ENCODE results near the gene MED26.

Gene MED26

GRCh38 chr19:16590876-16591802, 36.9 kb downstream of the MED26 start:
- DNase-seq (ENCODE audit: low spot score): no peak

GRCh38 chr19:16589917-16590316, 38.1 kb downstream of the MED26 start:
- no peak for DNase-seq (ENCODE audit: low spot score)

- no peak for DNase-seq (ENCODE audit: low spot score)
Observed at GRCh38 chr19:16588824-16589577, 39.0 kb downstream of the MED26 start.

- DNase-seq (ENCODE audit: low spot score): peak; percentile 64
Observed at GRCh38 chr19:16587833-16588823, 39.9 kb downstream of the MED26 start.

GRCh38 chr19:16586991-16587832, 40.8 kb downstream of the MED26 start:
- no peak for DNase-seq (ENCODE audit: low spot score)

GRCh38 chr19:16586477-16586871, 41.5 kb downstream of the MED26 start:
- no peak for DNase-seq (ENCODE audit: low spot score)

- DNase-seq (ENCODE audit: low spot score): no peak
Observed at GRCh38 chr19:16585808-16586476, 42.1 kb downstream of the MED26 start.

GRCh38 chr19:16585094-16585801, 42.8 kb downstream of the MED26 start:
- DNase-seq (ENCODE audit: low spot score): no peak

- peak; percentile 74 for DNase-seq (ENCODE audit: low spot score)
Observed at GRCh38 chr19:16584248-16585093, 43.5 kb downstream of the MED26 start.

- no peak for DNase-seq (ENCODE audit: low spot score)
Observed at GRCh38 chr19:16582486-16583261, 45.3 kb downstream of the MED26 start.

GRCh38 chr19:16581971-16582343, 46.0 kb downstream of the MED26 start:
- DNase-seq (ENCODE audit: low spot score): no peak

- DNase-seq (ENCODE audit: low spot score): no peak
Observed at GRCh38 chr19:16581145-16581970, 46.6 kb downstream of the MED26 start.

- DNase-seq (ENCODE audit: low spot score): no peak
Observed at GRCh38 chr19:16579381-16579780, 48.6 kb downstream of the MED26 start.

GRCh38 chr19:16577531-16577985, 50.4 kb downstream of the MED26 start:
- no peak for DNase-seq (ENCODE audit: low spot score)

GRCh38 chr19:16576690-16577530, 51.1 kb downstream of the MED26 start:
- no peak for DNase-seq (ENCODE audit: low spot score)

Measured in SK-N-DZ (cell line).